Measurements from ENCODE around the gene JPH2. TPM values are rescaled to one million over a fixed set of nuclear protein-coding genes. Genes with fewer than 3 reads are reported as not detected.

JPH2 gene
- total and polyA plus RNA-seq, 10 of the 15 experiments (the other 5 are each of a cell fraction or from before 2014, with no cell fraction given), result 0.16 TPM; not detected in 9

- H3K4me2 ChIP-seq (ENCODE audit: control insufficient read depth, insufficient read depth), result no peak overlapping the region
- H3K4me1 ChIP-seq (ENCODE audit: control insufficient read depth, insufficient read depth, low read length), result no peaks in the 10 kb centered on the region
- ChIA-PET RAD21 (ENCODE audit: unreplicated experiment) (interaction anchor here (1.6 kb wide), 1 partner anchor 10 kb away, joined by 4 read pairs; no protein-coding TSS in a partner anchor), SMC1A (ENCODE audit: uncharacterized antibody, unreplicated experiment) (no interaction called here), CTCF (interaction anchor here (1.1 to 1.7 kb wide), 3 partner anchors 9 to 14 kb away, joined by 5 to 6 read pairs (median 5); no protein-coding TSS in a partner anchor), POLR2A (no interaction called here)
- H3K79me2 ChIP-seq (ENCODE audit: control insufficient read depth, insufficient read depth, low read length), result no peaks in the 10 kb centered on the region
- no peak for ATAC-seq
- DNase-seq (ENCODE audit: low read depth, low spot score), result no peak
- H3K9ac ChIP-seq (ENCODE audit: control insufficient read depth, insufficient read depth, low read length), result no peak overlapping the region
- H4K20me1 ChIP-seq (ENCODE audit: control insufficient read depth, insufficient read depth), result no peaks in the 10 kb centered on the region
- in situ Hi-C loops (cut with MboI), result no loop called here
- H2AFZ ChIP-seq (ENCODE audit: control insufficient read depth, low read depth, low read length), result no peak overlapping the region
- intact Hi-C loops (cut with micrococcal nuclease; ENCODE audit: unreplicated experiment), result no loop called here
- 21% methylated on average over 5 of the region's 5 CpGs for WGBS (ENCODE audit: insufficient coverage, insufficient replicate concordance, low lambda C conversion rate, missing lambda C conversion rate)
- no peak overlapping the region for H3K27ac ChIP-seq (ENCODE audit: control insufficient read depth, insufficient read depth)
- H3K36me3 ChIP-seq (ENCODE audit: control insufficient read depth in 2 of 2, insufficient read depth in 2 of 2, low read length in 1 of 2), result no peaks in the 10 kb centered on the region; a peak in 1 of 4 replicates
- H3K9me3 ChIP-seq (replicated peaks; ENCODE audit: control insufficient read depth, insufficient read depth, low read length), result peaks cover 4% of the 10 kb centered on the region; the same call in 2 of the 3 replicates
- FAIRE-seq, result no peak
- H3K4me3 ChIP-seq, result no peak overlapping the region
- 0 out of 4 replicates have a peak, but pooled peaks cover 0 to 2% of the 10 kb centered on the region in 2 experiments for H3K27me3 ChIP-seq (replicated peaks in 1 of 2; ENCODE audit: control insufficient read depth in 2 of 2, insufficient read depth in 2 of 2, low read length in 1 of 2)
- TF ChIP-seq, protein P1, sequence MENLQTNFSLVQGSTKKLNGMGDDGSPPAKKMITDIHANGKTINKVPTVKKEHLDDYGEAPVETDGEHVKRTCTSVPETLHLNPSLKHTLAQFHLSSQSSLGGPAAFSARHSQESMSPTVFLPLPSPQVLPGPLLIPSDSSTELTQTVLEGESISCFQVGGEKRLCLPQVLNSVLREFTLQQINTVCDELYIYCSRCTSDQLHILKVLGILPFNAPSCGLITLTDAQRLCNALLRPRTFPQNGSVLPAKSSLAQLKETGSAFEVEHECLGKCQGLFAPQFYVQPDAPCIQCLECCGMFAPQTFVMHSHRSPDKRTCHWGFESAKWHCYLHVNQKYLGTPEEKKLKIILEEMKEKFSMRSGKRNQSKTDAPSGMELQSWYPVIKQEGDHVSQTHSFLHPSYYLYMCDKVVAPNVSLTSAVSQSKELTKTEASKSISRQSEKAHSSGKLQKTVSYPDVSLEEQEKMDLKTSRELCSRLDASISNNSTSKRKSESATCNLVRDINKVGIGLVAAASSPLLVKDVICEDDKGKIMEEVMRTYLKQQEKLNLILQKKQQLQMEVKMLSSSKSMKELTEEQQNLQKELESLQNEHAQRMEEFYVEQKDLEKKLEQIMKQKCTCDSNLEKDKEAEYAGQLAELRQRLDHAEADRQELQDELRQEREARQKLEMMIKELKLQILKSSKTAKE (IDR thresholded peaks at IDR 0.05; ENCODE audit: low read depth, poor library complexity, severe bottlenecking), result no peak
- TF ChIP-seq, protein P2, sequence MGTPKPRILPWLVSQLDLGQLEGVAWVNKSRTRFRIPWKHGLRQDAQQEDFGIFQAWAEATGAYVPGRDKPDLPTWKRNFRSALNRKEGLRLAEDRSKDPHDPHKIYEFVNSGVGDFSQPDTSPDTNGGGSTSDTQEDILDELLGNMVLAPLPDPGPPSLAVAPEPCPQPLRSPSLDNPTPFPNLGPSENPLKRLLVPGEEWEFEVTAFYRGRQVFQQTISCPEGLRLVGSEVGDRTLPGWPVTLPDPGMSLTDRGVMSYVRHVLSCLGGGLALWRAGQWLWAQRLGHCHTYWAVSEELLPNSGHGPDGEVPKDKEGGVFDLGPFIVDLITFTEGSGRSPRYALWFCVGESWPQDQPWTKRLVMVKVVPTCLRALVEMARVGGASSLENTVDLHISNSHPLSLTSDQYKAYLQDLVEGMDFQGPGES (IDR thresholded peaks at IDR 0.05), result no peak
- no TSS peak for BruUV-seq (replicated peaks)
These were observed 80.4 kb downstream of the JPH2 start for GRCh38 chr20:44106615-44107014.

Measured in GM12878 (cell line).